GM23338 (cell line): ENCODE measurements around the gene ALDOA.

Experiments
- CTCF ChIP-seq, 2 experiments: fragments of 200-600 bp in 1 of 2; sonication (generic) in 1 of 2; conservative IDR thresholded peaks; 2 replicates each; pipeline versions ENCODE4 v1.5.1 to v1.6.1; 2016 to 2017; ENCODE audit warnings: antibody characterized with exemption in 2 of 2, low read depth in 2 of 2, mild to moderate bottlenecking in 2 of 2, moderate library complexity in 1 of 2
- ETS1 ChIP-seq: IDR thresholded peaks from 2 replicates; pipeline ENCODE4 v1.6.1; 2016; ENCODE audit warnings: antibody characterized with exemption
- EZH2 ChIP-seq: fragments of 200-600 bp; sonication (generic); IDR thresholded peaks from one replicate; pipeline ENCODE4 v1.8.0; 2017; ENCODE audit warnings: antibody characterized with exemption, mild to moderate bottlenecking, low read depth; ENCODE audit not compliant: unreplicated experiment
- POLR2AphosphoS5 ChIP-seq: IDR thresholded peaks from 2 replicates; pipeline ENCODE4 v1.6.1; 2016; ENCODE audit warnings: antibody characterized with exemption, low read depth
- STAT1 ChIP-seq: IDR thresholded peaks from one replicate; pipeline ENCODE4 v1.6.1; 2016; ENCODE audit warnings: antibody characterized with exemption; ENCODE audit not compliant: unreplicated experiment

DNA sequence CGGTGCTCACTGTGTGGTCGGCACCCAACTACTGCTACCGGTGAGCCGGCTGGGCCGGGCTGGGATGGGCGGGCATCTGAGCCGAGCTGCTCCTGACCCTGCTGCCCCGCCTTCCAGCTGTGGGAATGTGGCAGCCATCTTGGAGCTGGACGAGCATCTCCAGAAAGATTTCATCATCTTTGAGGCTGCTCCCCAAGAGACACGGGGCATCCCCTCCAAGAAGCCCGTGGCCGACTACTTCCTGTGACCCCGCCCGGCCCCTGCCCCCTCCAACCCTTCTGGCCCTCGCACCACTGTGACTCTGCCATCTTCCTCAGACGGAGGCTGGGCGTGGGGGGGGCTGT lies 19.2 kb downstream of the ALDOA start:
- TF ChIP-seq EZH2 (no peak), POLR2AphosphoS5 (no peak), CTCF (conservative IDR thresholded peaks at IDR 0.05; ENCODE audit: low read depth in 2 of 2) (no peak), STAT1 (no peak), ETS1 (no peak)
